Adipose tissue (tissue), 3 donors: Measurements from ENCODE around the gene LCN15. TPM values are rescaled to one million over a fixed set of nuclear protein-coding genes. Genes with fewer than 3 reads are reported as not detected.
"Not testable (repeated sequence)": the region's sequence is repeated elsewhere in the genome, so short reads cannot be mapped to it uniquely, and the experiment has no call there.

Experiments
- H3K27ac ChIP-seq: one replicate; pipeline ENCODE4 v1.5.1; 2013; ENCODE audit warnings: low read depth, low read length
- WGBS, 3 donors: extraction: QIAGEN DNeasy Blood & Tissue Kit; methylation state at CpG; one replicate each; pipeline ENCODE4 v1.1.7; 2013; 5-methylcytosine and 5-hydroxymethylcytosine counted together
- polyA plus RNA-seq, 3 donors: library from polyadenylated mRNA; stranded (reverse); fragments of 200-250 nt; gene quantifications; one replicate each; pipeline ENCODE4 v1.2.3, GENCODE V29; 2013
- donor health status: healthy with polysubstance abuse.
- donor health status: Bipolar disorder and iron deficiency.
- donor health status: healthy.

Gene LCN15
- polyA plus RNA-seq, 3 donors = not detected

DNA sequence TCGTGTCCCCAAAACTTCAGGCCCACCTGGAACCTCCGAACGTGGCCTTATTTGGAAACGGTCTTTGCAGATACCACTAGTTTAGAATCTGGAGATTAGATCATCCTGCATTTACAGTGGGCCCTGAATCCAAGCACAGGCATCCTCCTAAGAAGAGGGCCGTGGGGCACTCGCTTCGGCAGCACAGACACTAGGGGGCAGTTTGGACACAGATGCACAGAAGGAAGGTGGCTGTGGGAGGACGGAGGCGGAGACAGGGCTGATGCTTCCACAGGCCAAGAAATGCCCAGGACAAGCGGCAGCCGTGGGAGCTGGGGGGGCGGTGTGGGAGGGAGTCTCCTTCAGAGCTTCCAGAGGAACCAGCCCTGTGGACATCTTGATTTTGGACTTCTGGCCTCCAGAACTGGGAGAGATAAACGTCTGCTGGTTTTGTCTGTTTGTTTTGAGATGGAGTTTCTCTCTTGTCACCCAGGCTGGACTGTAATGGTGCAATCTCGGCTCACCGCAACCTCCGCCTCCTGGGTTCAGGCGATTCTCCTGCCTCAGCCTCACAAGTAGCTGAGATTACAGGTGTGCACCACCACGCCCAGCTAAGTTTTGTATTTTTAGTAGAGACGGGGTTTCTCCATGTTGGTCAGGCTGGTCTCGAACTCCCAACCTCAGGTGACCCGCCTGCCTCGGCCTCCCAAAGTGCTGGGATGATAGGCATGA is 3.3 kb downstream of the LCN15 start:
- WGBS, 3 donors = 38 to 44% (median 43%) methylated on average over 22 of the region's 22 CpGs
- not testable (repeated sequence) for H3K27ac ChIP-seq

DNA sequence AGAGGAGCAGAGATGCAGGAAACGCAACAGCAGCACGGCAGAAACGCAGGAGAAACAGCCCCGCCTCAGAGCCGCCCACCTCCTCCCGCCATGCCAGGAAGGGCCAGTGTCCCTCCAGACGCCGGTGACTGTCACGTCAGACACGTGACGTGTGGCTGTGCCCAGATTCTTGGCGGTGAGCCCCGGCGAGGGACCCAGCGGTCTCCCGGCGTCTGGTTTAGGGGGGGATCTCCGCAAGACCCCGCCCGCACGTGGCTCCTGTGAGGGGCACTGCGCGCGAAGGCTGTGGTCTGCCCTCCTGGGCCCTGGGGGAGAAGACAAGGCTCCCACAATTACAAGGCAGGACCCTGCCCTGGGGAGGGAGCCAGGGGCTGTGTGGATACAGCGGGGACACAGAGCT is 3.9 kb downstream of the LCN15 start:
- H3K27ac ChIP-seq = no peak overlapping the region
- WGBS, 3 donors = 61 to 71% (median 67%) methylated on average over 22 to 25 of the region's 25 CpGs

DNA sequence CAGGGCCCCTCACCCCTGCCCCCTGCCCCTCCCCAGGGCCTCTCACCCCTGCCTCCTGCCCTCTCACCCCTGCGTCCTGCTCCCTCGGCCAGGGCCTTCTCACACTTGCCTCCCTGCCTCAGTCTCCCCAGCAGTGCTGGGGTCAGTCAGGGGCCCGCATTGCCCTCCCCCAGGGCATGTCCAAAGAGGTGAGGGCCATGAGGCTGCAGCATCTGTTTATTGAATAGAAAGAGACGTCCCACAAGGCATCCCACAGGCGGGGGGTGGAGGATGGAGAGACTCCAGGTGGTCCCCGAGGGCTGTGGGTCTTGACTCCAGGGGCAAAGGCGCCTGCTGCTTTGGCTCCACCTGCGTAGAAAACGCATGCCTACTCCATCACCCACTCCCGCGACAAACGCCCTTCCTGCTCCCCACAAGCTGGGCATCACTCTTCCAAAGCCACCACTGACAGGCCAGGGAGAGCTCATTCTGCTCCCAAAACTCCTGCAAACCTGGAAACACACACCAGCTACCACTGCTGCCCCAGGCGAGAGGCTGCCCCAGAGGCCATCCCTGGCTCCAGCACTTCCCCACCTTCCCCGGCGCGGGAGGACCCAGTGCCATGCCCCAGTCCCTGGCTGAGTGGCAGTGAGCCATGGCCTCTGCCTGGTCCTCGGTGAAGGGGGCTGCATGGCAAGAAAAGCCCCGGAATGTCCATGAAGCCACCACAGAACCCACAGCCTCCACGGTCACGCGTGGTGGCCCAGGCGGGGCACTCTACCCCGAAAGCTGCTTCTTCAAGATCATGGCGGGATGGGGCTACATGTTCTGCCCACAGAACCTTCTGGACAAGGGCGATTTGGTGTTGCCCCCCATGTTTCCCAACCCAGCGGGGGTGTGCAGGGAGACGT is 4.6 kb downstream of the LCN15 start:
- WGBS, 3 donors = 80 to 88% (median 87%) methylated on average over 25 to 27 of the region's 27 CpGs
- H3K27ac ChIP-seq = no peak overlapping the region

DNA sequence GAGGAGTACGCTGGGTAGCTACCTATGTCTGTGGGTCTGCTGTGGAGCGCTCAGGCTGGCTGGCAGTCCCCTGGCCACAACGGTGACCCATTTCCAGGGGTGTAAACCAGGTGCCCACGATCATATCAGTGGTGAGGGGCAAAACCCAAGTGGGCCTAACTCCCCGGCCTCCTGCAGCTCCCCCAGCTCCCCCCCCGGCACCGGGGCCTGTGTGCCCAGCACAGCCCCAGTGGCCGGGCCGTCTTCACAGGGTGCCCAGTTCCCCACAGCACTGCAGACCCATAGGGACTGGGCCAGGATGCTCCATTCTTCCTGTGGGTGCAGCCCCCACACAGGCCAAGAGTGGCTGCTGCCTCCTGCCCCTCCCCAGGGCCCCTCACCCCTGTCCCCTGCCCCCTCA is 5.3 kb downstream of the LCN15 start:
- no peak overlapping the region for H3K27ac ChIP-seq
- WGBS, 3 donors = 75 to 84% (median 76%) methylated on average over 9 of the region's 9 CpGs

DNA sequence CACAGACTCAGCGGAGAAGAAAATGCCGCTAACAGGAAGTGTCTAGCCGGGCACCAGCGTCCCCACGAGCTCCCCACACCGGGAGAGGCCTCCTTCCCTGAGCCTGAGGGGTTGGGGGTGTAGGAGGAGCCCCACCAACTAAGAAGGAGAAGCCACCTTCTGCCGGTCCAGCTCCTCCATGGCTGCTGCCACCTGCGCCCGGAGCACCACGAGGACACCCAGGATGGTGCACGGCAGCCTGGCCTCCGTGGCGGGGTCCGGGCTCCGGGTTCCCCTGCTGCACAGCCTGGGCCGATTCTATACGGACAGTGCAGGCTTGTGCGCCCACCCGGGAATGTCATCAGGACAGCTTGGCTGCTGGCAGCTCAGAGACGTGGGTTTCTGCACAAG is 6.6 kb downstream of the LCN15 start:
- H3K27ac ChIP-seq = no peak overlapping the region
- WGBS, 3 donors = 88 to 92% (median 90%) methylated on average over 20 of the region's 20 CpGs

DNA sequence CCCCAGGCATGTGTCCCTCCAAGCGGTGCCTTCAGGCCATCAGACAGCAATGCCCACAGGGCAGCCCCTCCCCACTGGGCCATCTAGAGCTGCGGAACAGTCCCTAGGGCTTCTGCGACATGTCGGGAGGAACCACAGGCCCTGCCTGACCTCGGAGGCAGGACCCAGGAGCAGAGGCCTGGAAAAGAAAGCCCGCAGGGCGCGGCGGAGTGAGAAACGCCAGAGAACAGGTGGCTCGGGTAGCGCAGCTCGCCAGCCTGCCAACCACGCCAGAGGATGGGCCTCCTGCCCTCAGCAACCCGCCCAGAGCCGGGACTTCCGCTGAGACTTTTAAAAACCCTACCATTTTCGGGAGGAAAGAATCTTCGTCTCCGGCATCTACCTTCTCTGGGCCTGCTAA is 7.0 kb downstream of the LCN15 start:
- no peak overlapping the region for H3K27ac ChIP-seq
- WGBS, 3 donors = 90 to 95% (median 91%) methylated on average over 17 to 20 of the region's 20 CpGs

DNA sequence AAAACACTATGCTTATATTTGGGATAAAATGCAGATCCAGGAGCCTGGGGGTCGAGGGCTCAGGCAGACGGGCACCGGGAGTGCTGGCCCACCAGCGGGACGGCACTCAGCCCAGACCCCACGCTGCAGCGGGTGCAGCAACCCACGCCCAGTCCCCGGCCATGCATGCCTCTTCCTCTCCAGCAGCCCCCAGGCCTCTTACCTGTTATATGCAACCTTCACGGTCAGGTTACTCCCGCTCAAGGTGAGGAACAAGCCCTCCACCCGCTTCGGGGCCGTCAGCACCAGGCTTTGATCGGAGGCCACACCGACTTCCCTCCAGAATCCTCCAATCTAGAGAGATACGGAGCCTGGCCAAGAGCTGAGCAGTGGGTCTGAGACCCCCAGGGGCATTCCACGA is 7.5 kb downstream of the LCN15 start:
- no peak overlapping the region for H3K27ac ChIP-seq
- 94% methylated on average over 18 of the region's 18 CpGs for WGBS, 3 donors

DNA sequence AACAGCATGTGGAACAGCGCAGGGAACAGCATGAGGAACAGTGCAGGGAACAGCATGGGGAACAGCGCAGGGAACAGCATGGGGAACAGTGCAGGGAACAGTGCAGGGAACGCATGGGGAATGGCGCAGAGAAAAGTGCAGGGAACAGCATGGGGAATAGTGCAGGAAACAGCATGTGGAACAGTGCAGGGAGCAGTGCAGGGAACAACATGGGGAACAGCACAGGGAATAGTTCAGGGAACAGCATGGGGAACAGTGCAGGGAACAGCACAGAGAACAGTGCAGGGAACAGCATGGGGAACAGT is 8.2 kb downstream of the LCN15 start:
- WGBS, 3 donors = 99 to 100% (median 100%) methylated on average over 4 of the region's 4 CpGs
- no peak overlapping the region for H3K27ac ChIP-seq

DNA sequence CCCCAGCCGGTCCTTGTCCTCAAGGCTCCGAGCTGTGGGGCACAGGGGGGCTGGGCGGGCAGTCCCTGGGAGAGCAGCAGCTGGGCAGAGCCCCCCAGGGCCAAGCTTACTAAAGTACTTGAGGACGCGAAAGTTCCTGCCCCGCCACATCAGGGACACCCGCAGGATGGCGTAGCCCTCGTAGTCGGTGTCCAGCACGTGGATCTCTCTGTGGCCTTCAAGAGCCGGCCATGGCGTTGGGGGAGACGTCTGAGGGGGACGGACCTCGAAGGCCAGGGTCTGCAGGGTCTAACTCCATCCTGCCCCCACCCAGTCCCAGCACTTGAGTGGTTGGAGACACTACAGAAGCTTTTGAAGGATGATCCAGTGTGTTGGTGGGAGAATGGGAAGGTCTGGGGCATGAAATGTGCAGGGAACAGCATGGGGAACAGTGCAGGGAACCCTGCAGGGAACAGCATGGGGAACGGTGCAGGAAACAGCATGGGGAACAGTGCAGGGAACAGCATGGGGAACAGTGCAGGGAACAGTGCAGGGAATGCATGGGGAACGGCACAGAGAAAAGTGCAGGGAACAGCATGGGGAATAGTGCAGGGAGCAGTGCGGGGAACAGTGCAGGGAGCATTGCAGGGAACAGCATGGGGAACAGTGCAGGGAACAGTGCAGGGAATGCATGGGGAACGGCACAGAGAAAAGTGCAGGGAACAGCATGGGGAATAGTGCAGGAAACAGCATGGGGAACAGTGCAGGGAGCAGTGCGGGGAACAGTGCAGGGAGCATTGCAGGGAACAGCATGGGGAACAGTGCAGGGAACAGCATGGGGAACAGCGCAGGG is 8.8 kb downstream of the LCN15 start:
- WGBS, 3 donors = 84 to 93% (median 90%) methylated on average over 22 of the region's 22 CpGs

DNA sequence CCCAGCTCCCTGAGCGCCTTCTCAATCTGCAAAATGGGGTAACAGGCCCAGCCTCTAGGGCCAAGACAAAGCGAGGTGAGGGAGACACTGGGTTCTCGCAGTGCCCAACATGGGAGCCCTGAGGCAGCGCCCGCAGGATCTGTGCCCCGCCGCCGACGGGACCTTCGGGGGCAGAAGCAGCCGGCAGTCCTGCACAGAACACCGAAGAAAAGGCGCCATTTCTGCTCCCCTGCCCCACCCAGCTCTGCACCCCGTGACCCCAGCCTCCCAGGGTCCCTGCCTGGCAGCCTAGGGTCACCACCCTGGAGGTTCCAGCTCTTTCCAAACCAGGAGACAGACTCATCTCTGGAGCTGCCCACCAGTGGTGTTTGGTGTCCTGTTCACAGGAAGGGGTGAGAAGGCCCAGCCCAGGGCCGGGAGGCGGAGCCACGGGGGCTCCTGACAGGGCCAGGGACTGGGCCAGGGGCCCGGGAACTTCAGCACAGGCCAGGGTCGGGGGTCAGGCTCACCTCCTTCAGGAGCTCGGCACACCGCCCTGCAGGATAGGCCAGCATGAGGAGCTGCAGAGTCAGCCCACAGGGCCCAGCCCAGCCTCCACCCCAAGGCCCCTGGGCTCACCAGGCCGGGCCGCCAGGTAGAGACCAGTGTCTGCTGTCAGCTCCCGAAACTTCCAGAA is 9.6 kb downstream of the LCN15 start:
- no peak overlapping the region for H3K27ac ChIP-seq
- 78 to 88% (median 81%) methylated on average over 23 to 24 of the region's 24 CpGs for WGBS, 3 donors

More for the DNA sequence above, 8.8 kb downstream of the LCN15 start:
- H3K27ac ChIP-seq = not testable (repeated sequence)

DNA sequence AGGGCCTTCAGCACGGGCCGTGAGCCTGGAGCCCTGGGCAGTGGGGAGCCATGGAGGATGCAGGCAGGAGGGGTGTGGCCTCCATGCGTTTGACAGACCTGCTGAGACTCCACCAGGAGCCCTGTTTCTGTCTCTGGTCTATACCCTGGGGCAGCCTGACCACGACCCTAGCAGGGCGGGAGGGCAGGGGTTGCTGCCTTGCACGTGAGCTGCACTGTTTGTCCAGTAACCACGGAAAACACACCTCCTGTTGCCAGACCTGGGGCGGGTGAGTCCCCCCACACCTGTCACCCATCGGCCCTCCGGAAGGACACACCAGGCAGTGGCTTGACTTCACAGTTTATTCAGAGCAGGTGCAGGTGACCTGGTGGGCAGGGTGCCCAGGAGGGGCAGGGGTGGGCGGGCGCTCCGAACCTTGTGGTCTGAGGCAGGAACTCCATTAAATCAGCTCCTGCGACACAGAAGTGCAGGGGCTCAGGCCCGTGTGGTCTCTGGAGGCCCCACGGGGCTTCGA is 10.2 kb downstream of the LCN15 start:
- WGBS, 3 donors = 58 to 73% (median 61%) methylated on average over 17 of the region's 17 CpGs
- no peak overlapping the region for H3K27ac ChIP-seq

DNA sequence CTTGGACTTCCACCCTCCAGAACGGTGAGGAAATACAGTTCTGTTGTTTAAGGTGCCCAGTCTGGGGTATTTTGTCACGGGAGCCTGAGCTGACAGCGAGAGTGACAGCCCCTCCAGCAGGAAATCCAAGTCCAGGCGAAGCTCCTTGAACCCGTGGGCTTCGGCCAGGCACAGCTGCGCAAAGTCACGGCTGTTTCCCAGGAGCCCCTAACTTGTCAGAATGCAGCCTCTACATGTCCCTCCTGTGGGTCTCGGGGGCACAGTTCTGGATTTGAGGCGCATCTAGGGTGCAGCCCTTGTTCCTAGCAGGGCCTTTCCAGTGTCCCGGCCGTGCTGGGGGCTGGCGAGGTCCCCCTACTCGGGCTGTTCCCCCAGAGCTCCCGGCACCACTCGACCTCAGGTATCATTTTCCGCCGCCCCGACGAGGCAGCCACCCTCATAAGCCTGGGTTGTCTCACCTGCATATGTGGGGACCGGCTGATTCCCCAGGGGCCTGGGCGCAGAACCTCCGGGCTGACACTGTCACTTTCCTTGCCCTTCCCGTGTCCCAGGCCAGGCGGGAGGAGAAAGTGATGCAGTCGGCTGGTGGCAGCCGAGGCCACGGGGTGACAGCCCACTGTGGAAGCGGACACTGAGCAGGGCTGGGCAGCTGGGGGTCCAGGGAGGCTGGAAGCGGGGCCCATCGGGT is 10.8 kb downstream of the LCN15 start:
- no peak overlapping the region for H3K27ac ChIP-seq
- 86 to 89% (median 87%) methylated on average over 30 to 31 of the region's 31 CpGs for WGBS, 3 donors

DNA sequence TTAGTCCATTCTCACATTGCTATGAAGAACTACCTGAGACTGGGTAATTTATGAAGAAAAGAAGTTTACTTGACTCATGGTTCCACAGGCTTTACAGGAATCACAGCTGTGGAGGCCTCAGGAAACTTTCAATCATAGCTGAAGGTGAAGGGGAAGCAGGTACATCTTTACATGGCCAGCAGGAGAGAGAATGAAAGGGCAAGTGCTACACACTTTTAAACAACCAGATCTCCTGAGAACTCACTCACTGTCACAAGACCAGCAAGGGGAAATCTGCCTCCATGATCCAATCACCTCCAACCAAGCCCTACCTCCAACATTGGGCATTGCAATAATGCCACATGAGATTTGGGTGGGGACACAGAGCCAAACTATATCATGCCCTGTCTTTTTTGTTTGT is 12.5 kb downstream of the LCN15 start:
- no peak overlapping the region for H3K27ac ChIP-seq

DNA sequence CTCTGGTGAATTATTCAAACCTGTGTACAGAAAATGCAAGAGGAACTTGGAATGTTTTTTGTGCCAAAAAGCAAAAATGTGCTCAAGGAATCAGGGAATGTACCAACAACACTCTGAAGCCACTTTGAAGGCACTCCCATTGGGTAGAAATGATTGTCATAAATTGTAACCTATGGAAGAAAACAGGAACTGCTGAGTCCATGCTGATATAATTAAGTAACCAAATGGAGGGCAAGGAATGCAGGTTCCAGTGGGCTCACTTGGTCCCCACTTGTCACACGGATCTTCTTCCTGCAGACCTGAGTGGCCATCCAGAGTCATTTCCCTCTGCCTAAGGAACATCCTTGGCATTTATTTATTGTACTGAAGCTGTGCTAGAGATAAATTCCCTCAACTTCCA is 13.1 kb downstream of the LCN15 start:
- no peak overlapping the region for H3K27ac ChIP-seq
- 65 to 91% (median 89%) methylated on average over 1 of the region's 1 CpG for WGBS, 3 donors

DNA sequence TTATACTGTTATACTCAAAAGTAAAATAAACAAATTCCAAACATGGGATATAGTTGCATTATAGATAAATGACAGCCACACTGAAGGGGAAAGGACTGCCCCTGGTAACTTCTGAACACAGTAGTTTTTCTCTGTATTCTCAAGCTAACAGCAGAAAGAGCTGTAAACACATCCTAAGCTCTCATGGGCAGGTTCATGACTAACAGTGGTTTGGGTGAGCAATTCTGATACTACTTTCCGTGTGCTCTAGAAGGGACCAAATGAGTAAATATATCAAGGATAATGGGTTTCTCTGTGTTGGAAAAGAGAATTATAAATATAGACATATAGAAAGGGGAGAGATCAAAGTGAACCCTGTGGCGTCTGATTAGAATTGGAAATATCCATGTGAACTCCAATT is 13.8 kb downstream of the LCN15 start:
- H3K27ac ChIP-seq = no peak overlapping the region
- WGBS, 3 donors = 53 to 68% (median 57%) methylated on average over 2 of the region's 2 CpGs

DNA sequence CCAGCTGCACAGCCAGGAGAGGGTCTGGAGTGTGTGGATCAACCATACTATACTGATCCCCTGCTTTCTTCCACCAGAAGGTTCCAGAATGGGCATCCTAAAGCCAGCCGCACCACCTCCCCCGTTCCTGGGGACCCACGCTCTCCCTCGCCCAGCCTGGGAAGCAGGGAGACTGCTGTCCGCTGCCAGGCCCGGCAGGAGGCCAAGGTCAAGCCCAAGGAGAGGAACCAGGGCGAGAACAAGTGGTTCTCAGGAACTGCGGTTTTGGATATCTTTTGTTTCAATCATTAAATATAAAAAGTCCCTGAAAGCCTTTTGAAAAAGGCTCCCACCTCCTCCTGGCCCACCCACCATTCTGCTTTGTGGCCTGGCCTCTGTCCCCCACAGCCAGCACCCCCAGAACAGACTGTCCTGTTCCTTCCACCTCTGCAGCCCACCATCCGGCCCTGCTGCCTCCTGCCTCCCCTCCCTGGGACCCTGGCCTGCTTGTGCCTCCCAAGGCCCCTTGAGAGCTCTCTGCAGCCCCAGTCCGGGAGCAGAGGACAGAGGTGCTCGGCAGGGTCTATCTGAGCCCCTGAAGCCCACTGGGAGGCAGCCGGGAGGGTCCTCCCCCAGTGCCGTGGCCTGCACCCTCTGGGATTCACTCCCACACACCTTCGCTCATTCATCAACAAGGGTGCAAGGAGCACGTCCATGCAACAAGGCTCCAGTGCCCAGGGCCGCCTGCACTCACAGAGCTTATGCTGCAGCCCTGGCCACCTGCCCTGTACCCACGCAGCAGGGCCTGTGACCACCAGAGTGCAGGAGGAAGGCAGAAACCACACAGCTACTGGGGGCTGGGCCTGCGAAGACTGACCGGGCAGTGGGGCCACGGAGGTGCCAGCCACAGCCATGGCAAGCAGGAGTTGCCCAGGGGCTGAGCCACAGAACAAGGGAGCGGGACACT is 15.4 kb downstream of the LCN15 start:
- 55 to 63% (median 63%) methylated on average over 21 of the region's 21 CpGs for WGBS, 3 donors
- H3K27ac ChIP-seq = no peak overlapping the region

DNA sequence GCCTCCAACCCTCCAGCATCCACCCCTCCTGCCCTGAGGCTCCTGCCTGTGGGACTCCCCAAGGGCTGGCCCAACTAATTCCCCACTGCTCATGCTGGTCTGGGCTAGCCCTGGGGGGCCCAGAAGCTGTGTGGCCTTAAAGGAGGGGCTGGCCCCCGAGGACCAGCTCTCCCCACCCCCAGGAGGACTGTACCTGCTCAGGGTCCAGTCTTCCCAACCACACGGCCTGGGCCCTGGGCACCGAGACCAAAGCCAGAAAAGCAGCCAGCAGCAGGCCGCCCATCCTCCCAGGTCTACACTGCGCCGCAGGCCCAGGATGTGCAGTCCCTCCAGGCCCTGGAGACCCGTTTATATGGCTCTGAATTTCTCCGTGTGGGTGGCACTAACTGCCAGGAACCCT is 16.1 kb downstream of the LCN15 start, which contains the start of gene LCN6:
Gene LCN6 (minus strand): TSS at position 325 of the 400 bp plus-strand sequence. CDS start 42 bp downstream, at position 283.
- no peak within 1 kb of the TSS for H3K27ac ChIP-seq
- 69 to 77% (median 74%) methylated on average over 8 of the region's 8 CpGs for WGBS, 3 donors
